Measurements from ENCODE around the gene GTF3C1. TPM values are rescaled to one million over a fixed set of nuclear protein-coding genes. Genes with fewer than 3 reads are reported as not detected.

The GTF3C1 gene
- total and polyA plus RNA-seq, 2 of the 8 experiments (the other 6 are each of a cell fraction or from before 2014, with no cell fraction given), result 89.3 to 126 TPM

DNA sequence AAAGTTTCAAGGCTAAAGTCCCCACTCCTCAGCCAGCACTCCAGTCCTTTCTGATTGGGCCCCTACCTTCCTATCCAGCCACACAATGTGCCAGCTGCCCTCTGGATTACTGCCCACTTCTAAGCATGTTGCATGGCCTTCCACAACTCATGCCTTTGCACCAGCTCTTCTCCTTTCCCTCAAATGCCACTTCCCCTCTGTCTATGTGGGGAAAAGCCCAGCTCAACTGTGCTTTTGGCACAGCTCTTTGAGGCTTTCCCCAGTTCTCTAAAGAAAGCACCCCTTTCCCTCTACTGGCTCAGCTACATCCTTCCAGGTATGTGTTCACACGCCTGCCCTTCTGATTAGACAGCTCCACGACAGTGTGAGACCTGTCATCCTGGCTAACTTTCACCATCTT lies 18.5 kb downstream of the GTF3C1 start (continued):
- TF ChIP-seq, protein P1, sequence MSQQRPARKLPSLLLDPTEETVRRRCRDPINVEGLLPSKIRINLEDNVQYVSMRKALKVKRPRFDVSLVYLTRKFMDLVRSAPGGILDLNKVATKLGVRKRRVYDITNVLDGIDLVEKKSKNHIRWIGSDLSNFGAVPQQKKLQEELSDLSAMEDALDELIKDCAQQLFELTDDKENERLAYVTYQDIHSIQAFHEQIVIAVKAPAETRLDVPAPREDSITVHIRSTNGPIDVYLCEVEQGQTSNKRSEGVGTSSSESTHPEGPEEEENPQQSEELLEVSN (IDR thresholded peaks at IDR 0.05), result no peak
- TF ChIP-seq, protein P2, sequence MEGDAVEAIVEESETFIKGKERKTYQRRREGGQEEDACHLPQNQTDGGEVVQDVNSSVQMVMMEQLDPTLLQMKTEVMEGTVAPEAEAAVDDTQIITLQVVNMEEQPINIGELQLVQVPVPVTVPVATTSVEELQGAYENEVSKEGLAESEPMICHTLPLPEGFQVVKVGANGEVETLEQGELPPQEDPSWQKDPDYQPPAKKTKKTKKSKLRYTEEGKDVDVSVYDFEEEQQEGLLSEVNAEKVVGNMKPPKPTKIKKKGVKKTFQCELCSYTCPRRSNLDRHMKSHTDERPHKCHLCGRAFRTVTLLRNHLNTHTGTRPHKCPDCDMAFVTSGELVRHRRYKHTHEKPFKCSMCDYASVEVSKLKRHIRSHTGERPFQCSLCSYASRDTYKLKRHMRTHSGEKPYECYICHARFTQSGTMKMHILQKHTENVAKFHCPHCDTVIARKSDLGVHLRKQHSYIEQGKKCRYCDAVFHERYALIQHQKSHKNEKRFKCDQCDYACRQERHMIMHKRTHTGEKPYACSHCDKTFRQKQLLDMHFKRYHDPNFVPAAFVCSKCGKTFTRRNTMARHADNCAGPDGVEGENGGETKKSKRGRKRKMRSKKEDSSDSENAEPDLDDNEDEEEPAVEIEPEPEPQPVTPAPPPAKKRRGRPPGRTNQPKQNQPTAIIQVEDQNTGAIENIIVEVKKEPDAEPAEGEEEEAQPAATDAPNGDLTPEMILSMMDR (IDR thresholded peaks at IDR 0.05; ENCODE audit: control extremely low read depth in 1 of 3, insufficient read depth in 1 of 3, low read depth in 1 of 3, low read length in 3 of 3), result no peak
- TF ChIP-seq TEAD4 (IDR thresholded peaks at IDR 0.05; ENCODE audit: low read depth, low read length), result no peak
